ENCODE data around the gene ZNF526. TPM values are rescaled to one million over a fixed set of nuclear protein-coding genes. Genes with fewer than 3 reads are reported as not detected.

Gene ZNF526
- total and polyA plus RNA-seq, 12 donors: 2.0 to 12.5 (median 6.2) TPM

DNA sequence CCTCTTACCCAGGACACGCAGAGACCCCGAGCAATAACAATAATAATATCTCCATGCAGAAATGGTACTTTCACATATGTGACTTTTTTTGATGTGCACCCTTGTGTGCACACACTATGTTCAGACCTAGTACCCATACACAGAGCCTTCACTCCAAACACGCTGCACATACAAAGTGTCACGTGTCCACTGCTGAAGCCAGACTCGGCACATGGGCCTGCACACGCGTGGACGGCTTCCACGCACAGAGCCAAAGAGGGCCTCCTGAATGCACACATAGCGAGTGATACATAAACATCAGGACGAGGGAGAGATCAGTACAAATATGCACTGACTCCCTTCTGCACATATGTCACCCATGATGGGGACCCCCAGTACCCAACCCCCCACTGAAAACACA lies 45.9 kb upstream of the ZNF526 start:
- peaks cover 12% of the 10 kb centered on the region for H3K27me3 ChIP-seq
- 75 to 85% (median 83%) methylated on average over 9 to 11 of the region's 11 CpGs for WGBS, 4 donors
- no peak overlapping the region for H3K27ac ChIP-seq
- H3K4me1 ChIP-seq (replicated peaks in 1 of 2): peaks cover 6 to 8% of the 10 kb centered on the region in 2 donors
- no peaks in the 10 kb centered on the region for H3K9me3 ChIP-seq (replicated peaks in 1 of 3)
- intact Hi-C loops (cut with DNase I): no loop called here
- TF ChIP-seq CTCF (IDR thresholded peaks at IDR 0.05) (no peak), POLR2A (IDR thresholded peaks at IDR 0.05) (no peak)
- H3K4me3 ChIP-seq: no peak overlapping the region
- H3K36me3 ChIP-seq (replicated peaks in 1 of 2): no peaks in the 10 kb centered on the region
- DNase-seq: no peak

- 29 to 48% (median 46%) methylated on average over 6 of the region's 6 CpGs for WGBS, 4 donors
- H3K9me3 ChIP-seq (replicated peaks in 1 of 3): no peaks in the 10 kb centered on the region
- DNase-seq: no peak
- H3K36me3 ChIP-seq (replicated peaks in 1 of 2): no peaks in the 10 kb centered on the region
- no peak overlapping the region for H3K27ac ChIP-seq
- H3K4me3 ChIP-seq: no peak overlapping the region
- intact Hi-C loops (cut with DNase I): no loop called here
- H3K27me3 ChIP-seq: peaks cover 21% of the 10 kb centered on the region
- no peak for TF ChIP-seq CTCF (IDR thresholded peaks at IDR 0.05)
- TF ChIP-seq POLR2A (IDR thresholded peaks at IDR 0.05): no peak
- peaks cover 6 to 8% of the 10 kb centered on the region in 2 donors for H3K4me1 ChIP-seq (replicated peaks in 1 of 2)
These were observed 45.0 kb upstream of the ZNF526 start for GRCh38 chr19:42174958-42175734.

GRCh38 chr19:42175952-42176648 lies 44.0 kb upstream of the ZNF526 start:
- peaks cover 29% of the 10 kb centered on the region for H3K27me3 ChIP-seq
- peak in 2 of 7 donors; percentile 25 to 27 for DNase-seq
- TF ChIP-seq CTCF (IDR thresholded peaks at IDR 0.05) (no peak), POLR2A (IDR thresholded peaks at IDR 0.05) (no peak)
- peak overlapping the region in 1 of 5 donors; percentile 34 for H3K27ac ChIP-seq
- peaks cover 6 to 8% of the 10 kb centered on the region in 2 donors for H3K4me1 ChIP-seq (replicated peaks in 1 of 2)
- 2 to 4% (median 2%) methylated on average over 34 of the region's 34 CpGs for WGBS, 4 donors
- intact Hi-C loops (cut with DNase I): no loop called here
- H3K4me3 ChIP-seq: peak overlapping the region in 2 of 4 donors; percentile 11 to 62
- no peaks in the 10 kb centered on the region for H3K36me3 ChIP-seq (replicated peaks in 1 of 2)
- H3K9me3 ChIP-seq (replicated peaks in 1 of 3): no peaks in the 10 kb centered on the region

DNA sequence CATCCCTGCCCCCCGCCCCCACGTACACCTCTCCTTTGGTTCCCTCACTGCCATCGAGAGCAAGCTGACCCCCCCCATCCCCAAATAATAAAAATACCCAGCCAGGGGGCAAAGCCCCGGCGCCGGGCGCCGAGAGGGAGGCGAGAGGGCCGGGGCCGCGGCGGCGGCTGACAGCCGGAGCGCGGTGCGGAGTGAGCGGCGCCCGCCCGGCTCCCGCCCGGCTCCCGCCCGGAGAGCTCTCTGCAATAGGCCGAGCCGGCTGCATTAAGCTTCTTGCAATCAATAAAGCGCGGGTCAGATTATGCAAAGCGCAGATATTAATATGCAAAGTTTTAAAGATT lies 43.5 kb upstream of the ZNF526 start:
- WGBS, 4 donors: 0 to 1% (median 1%) methylated on average over 14 to 31 of the region's 31 CpGs
- Histone ChIP-seq H3K4me3 (peak overlapping the region in 2 of 4 donors; percentile 11 to 62), H3K4me1 (replicated peaks in 1 of 2) (peaks cover 6 to 8% of the 10 kb centered on the region in 2 donors), H3K27me3 (peaks cover 32% of the 10 kb centered on the region), H3K36me3 (replicated peaks in 1 of 2) (no peaks in the 10 kb centered on the region), H3K27ac (peak overlapping the region in 1 of 5 donors; percentile 34), H3K9me3 (replicated peaks in 1 of 3) (no peaks in the 10 kb centered on the region)
- DNase-seq: no peak
- no peak for TF ChIP-seq CTCF (IDR thresholded peaks at IDR 0.05)
- TF ChIP-seq POLR2A (IDR thresholded peaks at IDR 0.05): no peak
- intact Hi-C loops (cut with DNase I): no loop called here

Data from adrenal gland (tissue), 12 donors.